ENCODE results near the gene SPATC1L.

- TF ChIP-seq, protein P1, sequence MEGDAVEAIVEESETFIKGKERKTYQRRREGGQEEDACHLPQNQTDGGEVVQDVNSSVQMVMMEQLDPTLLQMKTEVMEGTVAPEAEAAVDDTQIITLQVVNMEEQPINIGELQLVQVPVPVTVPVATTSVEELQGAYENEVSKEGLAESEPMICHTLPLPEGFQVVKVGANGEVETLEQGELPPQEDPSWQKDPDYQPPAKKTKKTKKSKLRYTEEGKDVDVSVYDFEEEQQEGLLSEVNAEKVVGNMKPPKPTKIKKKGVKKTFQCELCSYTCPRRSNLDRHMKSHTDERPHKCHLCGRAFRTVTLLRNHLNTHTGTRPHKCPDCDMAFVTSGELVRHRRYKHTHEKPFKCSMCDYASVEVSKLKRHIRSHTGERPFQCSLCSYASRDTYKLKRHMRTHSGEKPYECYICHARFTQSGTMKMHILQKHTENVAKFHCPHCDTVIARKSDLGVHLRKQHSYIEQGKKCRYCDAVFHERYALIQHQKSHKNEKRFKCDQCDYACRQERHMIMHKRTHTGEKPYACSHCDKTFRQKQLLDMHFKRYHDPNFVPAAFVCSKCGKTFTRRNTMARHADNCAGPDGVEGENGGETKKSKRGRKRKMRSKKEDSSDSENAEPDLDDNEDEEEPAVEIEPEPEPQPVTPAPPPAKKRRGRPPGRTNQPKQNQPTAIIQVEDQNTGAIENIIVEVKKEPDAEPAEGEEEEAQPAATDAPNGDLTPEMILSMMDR (IDR thresholded peaks at IDR 0.05; ENCODE audit: low read depth, low read length) = no peak
- no peak for TF ChIP-seq POLR2A (IDR thresholded peaks at IDR 0.05; ENCODE audit: extremely low read depth, insufficient read length)
- TF ChIP-seq MAX (IDR thresholded peaks at IDR 0.05; ENCODE audit: low read depth, low read length) = no peak
- TF ChIP-seq MYC (IDR thresholded peaks at IDR 0.05; ENCODE audit: low read depth, low read length) = no peak
These were observed 65.1 kb downstream of the SPATC1L start for GRCh38 chr21:46119144-46119636.

Data from NB4 (cell line).